ENCODE data around the gene GABRD.

The GABRD gene

GRCh38 chr1:2021550-2021949, 2.4 kb downstream of the GABRD start:
- peaks cover 10% of the 10 kb centered on the region for H3K4me1 Mint-ChIP-seq
- H3K4me3 Mint-ChIP-seq = no peak overlapping the region
- no peak for ATAC-seq
- H3K9me3 Mint-ChIP-seq = no peaks in the 10 kb centered on the region
- H3K36me3 Mint-ChIP-seq = no peaks in the 10 kb centered on the region
- H3K27me3 Mint-ChIP-seq = peaks cover 70% of the 10 kb centered on the region
- no peak overlapping the region for H3K27ac Mint-ChIP-seq

DNA sequence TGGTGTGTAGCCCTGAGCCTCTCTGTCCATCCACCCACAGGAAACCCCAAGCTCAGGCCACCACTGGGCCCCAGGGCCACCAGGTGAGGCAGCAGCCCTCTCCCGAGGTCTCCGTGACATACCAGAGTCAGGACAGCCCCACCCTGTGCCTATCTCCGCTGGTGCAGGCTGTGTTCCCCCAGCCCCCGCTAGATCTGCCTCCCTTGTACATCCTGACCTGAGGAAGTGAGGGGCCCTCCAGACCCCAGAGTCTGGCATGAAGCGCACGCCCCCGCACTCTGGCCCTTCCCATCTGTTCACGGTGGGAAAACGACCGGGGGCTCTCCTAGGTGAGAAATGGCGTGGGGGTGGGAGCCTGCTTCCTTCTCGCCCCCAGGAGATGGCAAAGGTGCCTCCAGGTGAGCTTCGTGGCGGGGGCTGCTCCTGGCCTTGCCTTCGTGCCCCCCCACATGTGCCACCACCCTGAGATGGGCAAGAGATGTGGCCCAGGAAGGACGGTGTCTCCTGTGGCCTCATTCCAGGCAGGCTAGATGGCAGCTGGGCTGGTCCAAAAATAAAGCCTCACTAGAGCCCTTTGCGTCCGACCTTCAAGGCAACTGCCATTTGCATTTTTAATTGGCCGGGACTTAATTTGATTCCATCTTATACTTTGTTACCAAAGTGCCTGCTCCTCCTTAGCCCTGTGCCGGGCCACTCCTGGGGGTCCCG, 3.1 kb downstream of the GABRD start:
- Mint-ChIP-seq H3K4me3 (no peak overlapping the region), H3K36me3 (no peaks in the 10 kb centered on the region)

DNA sequence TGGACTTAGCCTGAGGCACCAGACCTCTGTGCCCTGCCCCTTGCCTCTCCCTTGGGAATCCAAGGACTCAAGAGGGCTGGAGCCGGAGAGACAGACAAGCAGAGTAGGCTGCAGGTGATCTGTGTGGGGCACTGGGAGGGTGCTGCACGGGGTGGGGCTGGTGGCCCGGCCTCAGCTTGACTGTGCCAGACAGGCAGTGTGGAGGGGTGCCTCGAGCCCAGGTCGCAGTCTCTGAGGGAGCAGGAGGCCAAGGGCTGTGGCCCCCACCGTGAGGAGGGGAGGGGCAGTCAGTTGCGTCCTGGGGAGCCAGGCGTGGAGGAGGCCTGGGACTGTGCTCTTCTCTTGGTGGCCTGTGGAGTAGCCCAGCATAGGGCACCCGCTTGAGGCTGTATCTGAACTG, 4.0 kb downstream of the GABRD start:
- H3K27ac Mint-ChIP-seq = no peak overlapping the region
- no peak for ATAC-seq
- no peak overlapping the region for H3K4me3 Mint-ChIP-seq

More for the DNA sequence above, 3.1 kb downstream of the GABRD start:
- no peak for ATAC-seq
- peaks cover 10% of the 10 kb centered on the region for H3K4me1 Mint-ChIP-seq
- peaks cover 63% of the 10 kb centered on the region for H3K27me3 Mint-ChIP-seq
- no peak overlapping the region for H3K27ac Mint-ChIP-seq
- H3K9me3 Mint-ChIP-seq = no peaks in the 10 kb centered on the region

DNA sequence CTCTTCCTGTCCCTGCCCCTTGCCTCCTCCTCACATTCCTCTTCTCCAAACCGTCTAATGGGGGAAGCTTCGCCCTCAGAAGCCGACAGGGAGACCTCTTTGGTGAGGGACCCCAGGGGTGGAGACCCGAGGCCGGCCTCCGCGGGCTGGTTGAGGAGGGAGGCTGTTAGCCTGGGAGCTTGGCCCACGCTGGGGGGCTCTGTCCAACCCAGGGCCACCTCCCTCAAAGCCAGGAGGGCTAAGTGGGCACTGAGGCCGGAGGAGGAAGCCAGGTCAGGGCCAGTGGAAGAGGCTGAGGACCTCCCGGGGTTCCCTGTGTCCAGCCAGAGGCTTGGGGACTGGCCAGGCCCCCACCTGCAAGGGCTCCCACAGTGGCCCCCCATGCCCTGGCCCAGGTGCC, 5.3 kb downstream of the GABRD start:
- no peaks in the 10 kb centered on the region for H3K9me3 Mint-ChIP-seq
- peaks cover 45% of the 10 kb centered on the region for H3K27me3 Mint-ChIP-seq
- H3K4me3 Mint-ChIP-seq = no peak overlapping the region
- no peak overlapping the region for H3K27ac Mint-ChIP-seq
- H3K36me3 Mint-ChIP-seq = no peaks in the 10 kb centered on the region
- H3K4me1 Mint-ChIP-seq = no peaks in the 10 kb centered on the region
- no peak for ATAC-seq

More for the DNA sequence above, 4.0 kb downstream of the GABRD start:
- Mint-ChIP-seq H3K9me3 (no peaks in the 10 kb centered on the region), H3K27me3 (peaks cover 54% of the 10 kb centered on the region), H3K36me3 (no peaks in the 10 kb centered on the region), H3K4me1 (peaks cover 6% of the 10 kb centered on the region)

DNA sequence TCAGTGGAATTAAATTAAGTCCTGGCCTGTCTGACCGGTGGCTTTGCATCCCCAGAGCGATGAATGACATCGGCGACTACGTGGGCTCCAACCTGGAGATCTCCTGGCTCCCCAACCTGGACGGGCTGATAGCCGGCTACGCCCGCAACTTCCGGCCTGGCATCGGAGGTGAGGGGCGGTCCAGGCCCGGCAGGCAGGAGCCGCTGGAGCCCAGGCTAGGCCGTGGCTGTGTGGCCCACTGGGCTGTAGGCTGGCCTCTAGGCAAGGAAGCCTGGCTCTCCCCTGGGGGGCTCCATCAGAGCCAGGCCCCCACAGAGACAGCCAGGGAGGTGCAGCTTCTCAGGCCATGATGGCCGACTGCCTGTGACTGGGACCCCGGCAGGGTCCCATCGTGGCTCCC, 5.7 kb downstream of the GABRD start:
- Mint-ChIP-seq H3K4me3 (no peak overlapping the region), H3K36me3 (no peaks in the 10 kb centered on the region), H3K4me1 (no peaks in the 10 kb centered on the region), H3K27ac (no peak overlapping the region), H3K27me3 (peaks cover 42% of the 10 kb centered on the region), H3K9me3 (no peaks in the 10 kb centered on the region)
- ATAC-seq = no peak

- no peak for ATAC-seq
- no peaks in the 10 kb centered on the region for H3K36me3 Mint-ChIP-seq
These were observed 6.4 kb downstream of the GABRD start for GRCh38 chr1:2025491-2025981.

GRCh38 chr1:2027961-2028583, 8.9 kb downstream of the GABRD start:
- Mint-ChIP-seq H3K27ac (no peak overlapping the region), H3K9me3 (no peaks in the 10 kb centered on the region), H3K27me3 (peaks cover 26% of the 10 kb centered on the region), H3K4me1 (no peaks in the 10 kb centered on the region), H3K36me3 (no peaks in the 10 kb centered on the region), H3K4me3 (peak overlapping the region; percentile 26)
- peak; percentile 25 for ATAC-seq

More at GRCh38 chr1:2025491-2025981, 6.4 kb downstream of the GABRD start:
- Mint-ChIP-seq H3K4me1 (no peaks in the 10 kb centered on the region), H3K27me3 (peaks cover 40% of the 10 kb centered on the region), H3K9me3 (no peaks in the 10 kb centered on the region), H3K4me3 (no peak overlapping the region), H3K27ac (no peak overlapping the region)

- H3K4me1 Mint-ChIP-seq = no peaks in the 10 kb centered on the region
These were observed 9.9 kb downstream of the GABRD start for GRCh38 chr1:2028870-2029560.

GRCh38 chr1:2029561-2029960, 10.4 kb downstream of the GABRD start:
- peaks cover 29% of the 10 kb centered on the region for H3K27me3 Mint-ChIP-seq
- ATAC-seq = no peak
- H3K4me3 Mint-ChIP-seq = no peak overlapping the region
- no peaks in the 10 kb centered on the region for H3K9me3 Mint-ChIP-seq
- H3K36me3 Mint-ChIP-seq = no peaks in the 10 kb centered on the region
- H3K27ac Mint-ChIP-seq = no peak overlapping the region
- H3K4me1 Mint-ChIP-seq = no peaks in the 10 kb centered on the region

More at GRCh38 chr1:2028870-2029560, 9.9 kb downstream of the GABRD start:
- Mint-ChIP-seq H3K27ac (no peak overlapping the region), H3K36me3 (no peaks in the 10 kb centered on the region), H3K4me3 (no peak overlapping the region), H3K27me3 (peaks cover 29% of the 10 kb centered on the region), H3K9me3 (no peaks in the 10 kb centered on the region)
- ATAC-seq = no peak

- H3K9me3 Mint-ChIP-seq = no peaks in the 10 kb centered on the region
- H3K4me1 Mint-ChIP-seq = no peaks in the 10 kb centered on the region
- H3K4me3 Mint-ChIP-seq = no peak overlapping the region
- no peaks in the 10 kb centered on the region for H3K36me3 Mint-ChIP-seq
- peaks cover 29% of the 10 kb centered on the region for H3K27me3 Mint-ChIP-seq
- H3K27ac Mint-ChIP-seq = no peak overlapping the region
- ATAC-seq = no peak
These were observed 11.1 kb downstream of the GABRD start for GRCh38 chr1:2030076-2030871.

DNA sequence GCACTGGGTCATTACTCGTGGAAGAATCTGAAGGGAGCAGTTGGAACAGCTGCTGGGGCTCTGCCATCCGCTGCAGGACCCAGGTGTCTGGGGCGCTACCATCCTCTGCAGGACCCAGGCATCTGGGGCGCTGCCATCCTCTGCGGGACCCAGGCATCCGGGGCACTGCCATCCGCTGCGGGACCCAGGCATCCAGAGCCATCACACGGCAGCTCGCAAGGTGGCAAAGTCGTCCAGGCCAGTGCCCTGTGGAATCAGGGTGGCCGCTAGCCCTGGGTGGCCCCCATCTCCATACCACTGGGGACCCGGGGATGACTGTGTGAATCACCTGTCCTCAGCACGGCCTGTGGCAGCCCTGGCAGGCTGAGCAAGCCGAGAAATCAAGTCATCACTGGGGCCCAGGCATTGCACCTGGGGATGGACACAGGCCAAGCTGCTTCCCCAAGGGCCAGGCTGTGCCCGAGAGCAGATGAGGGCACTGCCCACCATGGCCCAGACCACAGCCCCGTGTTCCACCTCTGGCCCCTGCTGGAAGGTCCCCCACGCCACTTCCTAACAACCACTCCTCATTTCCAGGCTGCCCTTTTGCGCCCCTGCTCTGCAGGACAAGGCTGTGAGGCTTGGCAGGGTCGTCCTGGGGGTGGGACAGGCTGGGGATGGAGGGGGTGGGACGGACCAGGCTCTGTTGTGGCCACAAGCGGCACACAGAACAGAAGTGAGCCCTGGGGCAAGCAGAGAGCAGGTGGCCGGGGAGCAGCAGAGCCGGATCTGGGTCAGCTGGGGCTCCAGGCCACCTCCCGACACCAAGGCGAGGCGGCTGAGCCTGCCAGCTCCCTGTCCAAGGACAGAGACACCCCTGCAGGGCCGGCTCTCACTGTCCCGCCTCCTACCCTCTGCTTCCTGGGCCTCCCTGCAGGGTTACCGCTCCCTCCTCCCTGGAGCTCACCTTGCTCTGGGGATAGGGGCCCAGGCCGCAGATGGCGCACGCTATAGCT, 12.7 kb downstream of the GABRD start:
- ATAC-seq = no peak
- no peaks in the 10 kb centered on the region for H3K9me3 Mint-ChIP-seq
- H3K27ac Mint-ChIP-seq = no peak overlapping the region
- H3K4me1 Mint-ChIP-seq = no peaks in the 10 kb centered on the region
- H3K4me3 Mint-ChIP-seq = no peak overlapping the region
- no peaks in the 10 kb centered on the region for H3K36me3 Mint-ChIP-seq
- peaks cover 29% of the 10 kb centered on the region for H3K27me3 Mint-ChIP-seq

GRCh38 chr1:2032737-2033136, 13.6 kb downstream of the GABRD start:
- no peak overlapping the region for H3K27ac Mint-ChIP-seq
- no peak overlapping the region for H3K4me3 Mint-ChIP-seq
- ATAC-seq = no peak
- no peaks in the 10 kb centered on the region for H3K36me3 Mint-ChIP-seq
- H3K4me1 Mint-ChIP-seq = no peaks in the 10 kb centered on the region
- peaks cover 29% of the 10 kb centered on the region for H3K27me3 Mint-ChIP-seq
- H3K9me3 Mint-ChIP-seq = no peaks in the 10 kb centered on the region

DNA sequence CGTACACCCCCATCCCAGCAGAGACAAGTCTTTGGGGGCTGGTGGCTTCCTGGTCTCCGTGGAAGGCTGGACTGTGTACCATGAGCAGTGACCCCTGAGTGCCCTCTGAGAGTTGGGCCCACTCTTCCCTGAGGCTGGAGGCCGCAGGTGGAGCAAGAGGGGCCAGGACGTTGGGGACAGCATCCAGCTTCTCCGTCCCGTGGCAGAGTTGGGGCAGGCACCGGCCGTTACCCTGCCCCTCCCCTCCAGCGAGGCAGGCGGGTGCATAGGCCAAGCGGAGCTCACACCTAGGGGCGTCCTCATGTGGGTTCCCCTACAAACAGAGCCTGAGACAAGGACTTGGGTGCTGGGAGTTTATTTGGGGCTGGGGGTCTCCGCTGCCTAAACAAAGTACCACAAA, 14.0 kb downstream of the GABRD start:
- Mint-ChIP-seq H3K4me1 (no peaks in the 10 kb centered on the region), H3K4me3 (no peak overlapping the region), H3K36me3 (no peaks in the 10 kb centered on the region), H3K9me3 (no peaks in the 10 kb centered on the region), H3K27ac (no peak overlapping the region), H3K27me3 (peaks cover 32% of the 10 kb centered on the region)
- no peak for ATAC-seq

DNA sequence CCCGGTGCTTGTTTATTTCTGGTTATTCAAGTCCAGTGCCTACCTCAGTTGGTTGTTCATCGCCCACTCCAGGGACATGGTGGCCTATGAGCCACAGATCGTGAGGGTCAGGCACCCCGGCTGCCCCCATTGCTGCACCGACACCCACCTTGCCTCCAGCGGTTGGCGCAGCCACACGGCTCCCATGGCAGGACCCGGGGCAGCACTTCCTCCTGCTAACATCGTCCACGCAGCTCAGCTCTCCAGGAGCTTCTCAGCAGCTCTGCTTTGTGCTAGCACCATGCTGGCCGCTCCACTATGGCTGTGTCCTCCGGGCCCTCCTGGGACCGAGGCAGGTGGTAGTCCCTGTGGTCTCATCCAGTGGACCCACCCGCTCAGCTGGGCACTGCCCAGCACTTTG, 17.1 kb downstream of the GABRD start:
- Mint-ChIP-seq H3K4me3 (no peak overlapping the region), H3K27me3 (peaks cover 30% of the 10 kb centered on the region), H3K4me1 (no peaks in the 10 kb centered on the region), H3K9me3 (no peaks in the 10 kb centered on the region), H3K36me3 (no peaks in the 10 kb centered on the region), H3K27ac (no peak overlapping the region)
- no peak for ATAC-seq

Measured in stimulated activated memory B cell treated with anti-CD40 and anti-IgM and Interleukin-4, amounts not matched to agents 10 μg/mL and 1 μg/mL and 100 μg/mL, for 72 hours (primary cell).